K562 (cell line): ENCODE data around the gene DLG3. TPM values are rescaled to one million over a fixed set of nuclear protein-coding genes. Genes with fewer than 3 reads are reported as not detected.

Source experiments
- ARID1B ChIP-seq: fragments of 450-650 bp; IDR thresholded peaks from 2 replicates; pipeline ENCODE4 v1.6.1; 2016; ENCODE audit warnings: antibody characterized with exemption, mild to moderate bottlenecking, inconsistent platforms
- BCL6 ChIP-seq: fragments of 250-450 bp; sonication (Bioruptor Pico); IDR thresholded peaks from 2 replicates; pipeline ENCODE4 v1.4.0; 2020
- CBFB ChIP-seq: sonication (generic); formaldehyde crosslinking; IDR thresholded peaks from 2 replicates; pipeline ENCODE4 v1.4.0; 2020; ENCODE audit warnings: mild to moderate bottlenecking, missing genetic modification reagents
- CBX3 ChIP-seq, 2 experiments: IDR thresholded peaks; 1 replicate in 1 of 2; 2 replicates in 1 of 2; pipeline ENCODE4 v1.6.1; 2012; ENCODE audit warnings: inconsistent platforms in 2 of 2, low read length in 2 of 2, borderline replicate concordance in 1 of 2, control low read depth in 1 of 2
- HCFC1 ChIP-seq: IDR thresholded peaks from 2 replicates; pipeline ENCODE4 v1.6.1; 2012; ENCODE audit warnings: low read depth, low read length, improper control_type of control experiment
- KLF13 ChIP-seq: fragments of 450-650 bp; IDR thresholded peaks from 2 replicates; pipeline ENCODE4 v1.6.1; 2016; ENCODE audit warnings: missing genetic modification characterization, low read depth, mild to moderate bottlenecking, missing compliant biosample characterization, moderate library complexity, borderline replicate concordance
- MGA ChIP-seq: fragments of 450-650 bp; IDR thresholded peaks from 2 replicates; pipeline ENCODE4 v1.6.1; 2016; ENCODE audit warnings: mild to moderate bottlenecking, moderate library complexity
- PTTG1 ChIP-seq: fragments of 450-650 bp; IDR thresholded peaks from 2 replicates; pipeline ENCODE4 v1.6.1; 2016; ENCODE audit warnings: low read depth, mild to moderate bottlenecking, missing genetic modification characterization, missing compliant biosample characterization
- ZFX ChIP-seq: sonication (generic); formaldehyde crosslinking; IDR thresholded peaks from 2 replicates; pipeline ENCODE4 v1.8.0; 2022; ENCODE audit warnings: mild to moderate bottlenecking, missing genetic modification reagents, moderate library complexity
- polyA plus RNA-seq, 8 experiments: library from polyadenylated mRNA; depleted of rRNA in 4 of 8; stranded (reverse) in 5 of 8; unstranded in 3 of 8; fragments of >200 nt; fragmentation: Nextera tagmentation in 2 of 8; fragmentation: Illumina TruSeq in 1 of 8; extraction: Ambion mirVana in 2 of 8; extraction: Trizol in 1 of 8; gene quantifications; 2 replicates each; pipeline versions ENCODE4 v1.2.1 to v1.2.3, GENCODE V29; 2011 to 2014; ENCODE audit warnings: inconsistent platforms in 1 of 8, missing spikeins in 1 of 8
- total RNA-seq, 7 experiments: library from RNA; depleted of rRNA in 6 of 7; stranded (reverse); fragments of >200 nt in 6 of 7; fragmentation: Illumina TruSeq in 2 of 7; extraction: Trizol in 2 of 7; gene quantifications; 2 replicates each; pipeline versions ENCODE4 v1.2.1 to v1.2.3, GENCODE V29; 2011 to 2021; ENCODE audit warnings: low replicate concordance in 1 of 7

The DLG3 gene
- total and polyA plus RNA-seq, 9 of the 15 experiments (the other 6 are each of a cell fraction or from before 2014, with no cell fraction given): 3.1 to 15.7 (median 8.8) TPM

GRCh38 chrX:70433848-70434351, 10.7 kb upstream of the DLG3 start (continued):
- peak; percentile 80 for TF ChIP-seq MGA
- TF ChIP-seq CBFB: no peak
- TF ChIP-seq ZFX (CRISPR knock-in tag): peak; percentile 51; the same call in 1 of the 2 replicates
- TF ChIP-seq ARID1B: peak; percentile 41; the same call in 1 of the 2 replicates
- TF ChIP-seq PTTG1 (tag): no peak
- TF ChIP-seq BCL6 (CRISPR knock-in tag): no peak
- TF ChIP-seq CBX3 (IDR thresholded peaks at IDR 0.05; ENCODE audit: borderline replicate concordance in 1 of 2, low read length in 2 of 2): no peak
- TF ChIP-seq HCFC1: no peak
- TF ChIP-seq KLF13: no peak
